Adipose tissue (tissue), 3 donors: ENCODE data around the gene SAGE1. TPM values are rescaled to one million over a fixed set of nuclear protein-coding genes. Genes with fewer than 3 reads are reported as not detected.

ENCODE experiments used
- polyA plus RNA-seq, 3 donors: library from polyadenylated mRNA; stranded (reverse); fragments of 200-250 nt; gene quantifications; one replicate each; pipeline ENCODE4 v1.2.3, GENCODE V29; 2013
- donor health status: healthy with polysubstance abuse.
- donor health status: Bipolar disorder and iron deficiency.
- donor health status: healthy.

SAGE1 gene
- polyA plus RNA-seq, 3 donors: not detected

Other genes with a start within 250 kb of the SAGE1 start
- not detected for gene CT45A1, start 180.1 kb upstream of the SAGE1 start, polyA plus RNA-seq
- gene CT45A3, start 125.5 kb upstream of the SAGE1 start, polyA plus RNA-seq: not detected
- not detected for gene CT45A5, start 108.2 kb upstream of the SAGE1 start, polyA plus RNA-seq
- not detected for gene CT45A6, start 90.9 kb upstream of the SAGE1 start, polyA plus RNA-seq
- not detected for gene CT45A2, start 73.7 kb upstream of the SAGE1 start, polyA plus RNA-seq
- not detected for gene CT45A7, start 56.4 kb upstream of the SAGE1 start, polyA plus RNA-seq
- gene CT45A8, start 39.2 kb upstream of the SAGE1 start, polyA plus RNA-seq: not detected
- gene CT45A9, start 21.9 kb upstream of the SAGE1 start, polyA plus RNA-seq: not detected
- gene CT45A10, start 272 bp upstream of the SAGE1 start, polyA plus RNA-seq: not detected
- 10 to 100 TPM in 2 of 3 donors, 1 to 10 TPM in 1; 6.9 to 13.7 (median 11.9) TPM for gene MMGT1, start 80.3 kb downstream of the SAGE1 start, polyA plus RNA-seq
- 1 to 10 TPM; 3.0 to 6.5 (median 6.0) TPM for gene SLC9A6, start 91.7 kb downstream of the SAGE1 start, polyA plus RNA-seq